ENCODE measurements around the gene SLC39A5.
"Not testable (repeated sequence)": the region's sequence is repeated elsewhere in the genome, so short reads cannot be mapped to it uniquely, and the experiment has no call there.

The SLC39A5 gene

GRCh38 chr12:56229916-56230431 lies at the start of gene SLC39A5:
Gene SLC39A5, plus strand, starts transcription at chr12:56230051. Its CDS starts 1,224 bp downstream, at chr12:56231275.
- DNase-seq: no peak

GRCh38 chr12:56186957-56187356 lies 42.9 kb upstream of the SLC39A5 start:
- no peak for DNase-seq

- no peak for DNase-seq
Measured at GRCh38 chr12:56188131-56188777, 41.6 kb upstream of the SLC39A5 start.

GRCh38 chr12:56188778-56189098 lies 41.1 kb upstream of the SLC39A5 start:
- no peak for DNase-seq

- DNase-seq: peak; percentile 78 to 92
Measured at GRCh38 chr12:56189099-56189917, 40.5 kb upstream of the SLC39A5 start, which contains the start of gene SMARCC2. Gene SMARCC2, minus strand, starts transcription at chr12:56189483. Its CDS starts 22 bp downstream, at chr12:56189461.

- peak; percentile 60 to 92 for DNase-seq
Measured at GRCh38 chr12:56189918-56190694, 39.7 kb upstream of the SLC39A5 start.

GRCh38 chr12:56190695-56191155 lies 39.1 kb upstream of the SLC39A5 start:
- peak in 1 of 2 donors; percentile 14 for DNase-seq

- DNase-seq: no peak
Measured at GRCh38 chr12:56192582-56192981, 37.3 kb upstream of the SLC39A5 start.

GRCh38 chr12:56193025-56193578 lies 36.7 kb upstream of the SLC39A5 start:
- peak; percentile 76 to 99 for DNase-seq

- DNase-seq: not testable (repeated sequence)
Measured at GRCh38 chr12:56196818-56197550, 32.9 kb upstream of the SLC39A5 start.

GRCh38 chr12:56197921-56198635 lies 31.8 kb upstream of the SLC39A5 start:
- no peak for DNase-seq

GRCh38 chr12:56198836-56199235 lies 31.0 kb upstream of the SLC39A5 start:
- no peak for DNase-seq

GRCh38 chr12:56202366-56202765 lies 27.5 kb upstream of the SLC39A5 start:
- DNase-seq: no peak

- DNase-seq: no peak
Measured at GRCh38 chr12:56202838-56203237, 27.0 kb upstream of the SLC39A5 start.

- DNase-seq: no peak
Measured at GRCh38 chr12:56204275-56204674, 25.6 kb upstream of the SLC39A5 start.

GRCh38 chr12:56205445-56205844 lies 24.4 kb upstream of the SLC39A5 start:
- DNase-seq: no peak

- peak in 1 of 2 donors; percentile 60 for DNase-seq
Measured at GRCh38 chr12:56206452-56207166, 23.2 kb upstream of the SLC39A5 start.

- no peak for DNase-seq
Measured at GRCh38 chr12:56208006-56208405, 21.8 kb upstream of the SLC39A5 start.

- no peak for DNase-seq
Measured at GRCh38 chr12:56212361-56212760, 17.5 kb upstream of the SLC39A5 start.

- DNase-seq: no peak
Measured at GRCh38 chr12:56213878-56214277, 16.0 kb upstream of the SLC39A5 start.

- DNase-seq: no peak
Measured at GRCh38 chr12:56216461-56216860, 13.4 kb upstream of the SLC39A5 start.
